PC-9 (cell line): ENCODE data around the gene TMEM221. TPM values are rescaled to one million over a fixed set of nuclear protein-coding genes. Genes with fewer than 3 reads are reported as not detected.

ENCODE experiments used
- BruUV-seq: library from RNA; stranded (reverse); fragments of 400-500 nt; replicated peaks from 2 replicates; lab custom pipeline; 2021; lab: Mats Ljungman, UMichigan
- CTCF ChIA-PET: fragments of 300-600 bp; sonication (Branson Sonifier 250); formaldehyde crosslinking; loops from one replicate; lab custom pipeline; 2022; ENCODE audit warnings: antibody characterized with exemption; lab: Charles Lee
- POLR2A ChIA-PET: fragments of 300-600 bp; sonication (Branson Sonifier 250); formaldehyde crosslinking; loops from one replicate; lab custom pipeline; 2022; ENCODE audit warnings: antibody characterized with exemption; ENCODE audit not compliant: unreplicated experiment; lab: Charles Lee
- DNase-seq, 2 experiments: peaks; one replicate each; pipeline versions ENCODE4 v3.0.0 to v3.0.0-alpha.2; 2015 to 2022; ENCODE audit warnings: mixed read lengths in 1 of 2
- H2AFZ ChIP-seq: fragments of 200-600 bp; sonication (generic); 2 replicates; pipeline ENCODE4 v1.8.1; 2017; ENCODE audit warnings: antibody characterized with exemption
- H3F3A ChIP-seq: fragments of 200-600 bp; sonication (generic); 2 replicates; pipeline ENCODE4 v1.8.1; 2017; ENCODE audit warnings: antibody characterized with exemption, mild to moderate bottlenecking, low read depth; ENCODE audit not compliant: insufficient read depth
- H3K27ac ChIP-seq: fragments of 200-600 bp; sonication (generic); 2 replicates; pipeline ENCODE4 v1.6.1; 2016; ENCODE audit warnings: mixed run types
- H3K27me3 ChIP-seq: fragments of 200-600 bp; sonication (generic); 2 replicates; pipeline ENCODE4 v1.6.1; 2016; ENCODE audit warnings: low read depth, mixed run types; ENCODE audit not compliant: insufficient read depth
- H3K36me3 ChIP-seq: fragments of 200-600 bp; sonication (generic); 2 replicates; pipeline ENCODE4 v1.6.1; 2016; ENCODE audit warnings: low read depth, mixed run types
- H3K4me1 ChIP-seq: fragments of 200-600 bp; sonication (generic); replicated peaks from 2 replicates; pipeline ENCODE4 v1.6.1; 2016; ENCODE audit warnings: mixed run types; ENCODE audit not compliant: insufficient read depth
- H3K4me2 ChIP-seq: fragments of 200-600 bp; sonication (generic); 2 replicates; pipeline ENCODE4 v1.6.1; 2017; ENCODE audit warnings: mixed run types
- H3K4me3 ChIP-seq: fragments of 200-600 bp; sonication (generic); 2 replicates; pipeline ENCODE4 v1.6.1; 2016; ENCODE audit warnings: mixed run types
- H3K79me2 ChIP-seq: fragments of 200-600 bp; sonication (generic); 2 replicates; pipeline ENCODE4 v1.6.1; 2017; ENCODE audit warnings: low read depth, mixed run types
- H3K9me2 ChIP-seq: fragments of 200-600 bp; sonication (generic); 2 replicates; pipeline ENCODE4 v1.8.1; 2017; ENCODE audit warnings: mild to moderate bottlenecking; ENCODE audit not compliant: insufficient read depth
- H3K9me3 ChIP-seq: fragments of 200-600 bp; sonication (generic); 2 replicates; pipeline ENCODE4 v1.8.1; 2016; ENCODE audit warnings: low read depth; ENCODE audit not compliant: insufficient read depth
- H4K20me1 ChIP-seq: fragments of 200-600 bp; sonication (generic); 2 replicates; pipeline ENCODE4 v1.8.1; 2017; ENCODE audit not compliant: insufficient read depth
- EZH2 ChIP-seq: fragments of 200-600 bp; sonication (generic); IDR thresholded peaks from 2 replicates; pipeline ENCODE4 v1.8.0; 2017; ENCODE audit warnings: antibody characterized with exemption, low read depth
- intact Hi-C: fragments of 100-400 bp; cut with micrococcal nuclease; formaldehyde crosslinking; loops from one replicate; pipeline ENCODE4 v1.10.0; 2022; ENCODE audit not compliant: unreplicated experiment
- total RNA-seq: library from RNA; stranded (reverse); gene quantifications from 2 replicates; pipeline ENCODE4 v1.2.3, GENCODE V29; 2021
- TF ChIP-seq, protein P1 (sequence below): fragments of 200-600 bp; sonication (generic); conservative IDR thresholded peaks from 2 replicates; pipeline ENCODE4 v1.6.1; 2017; ENCODE audit warnings: mixed run types, antibody characterized with exemption, mild to moderate bottlenecking, moderate library complexity

TMEM221 gene
- total RNA-seq, 1 experiment from 2014 or later: 2.0 TPM

GRCh38 chr19:17467471-17468301, 19.2 kb upstream of the TMEM221 start:
- Histone ChIP-seq H3K27me3 (no peaks in the 10 kb centered on the region), H3K9me2 (no peaks in the 10 kb centered on the region), H3K4me1 (peaks cover 19% of the 10 kb centered on the region), H3K4me3 (no peak overlapping the region), H3K4me2 (no peak overlapping the region), H3K79me2 (peaks cover 15% of the 10 kb centered on the region), H2AFZ (no peak overlapping the region), H3F3A (peaks cover 22% of the 10 kb centered on the region), H3K36me3 (no peaks in the 10 kb centered on the region), H4K20me1 (no peaks in the 10 kb centered on the region), H3K9me3 (no peaks in the 10 kb centered on the region), H3K27ac (no peak overlapping the region)
- no peak for DNase-seq
- intact Hi-C loops: loop anchor here (5.0 kb wide), 2 partner anchors 310 to 390 kb away; partner anchors contain the start of genes HAUS8 and MYO9B
- ChIA-PET CTCF (interaction anchor here (0.7 kb wide), 1 partner anchor 22 kb away, joined by 3 read pairs; no protein-coding TSS in a partner anchor), POLR2A (no interaction called here)
- BruUV-seq: no TSS peak
- TF ChIP-seq, protein P1, sequence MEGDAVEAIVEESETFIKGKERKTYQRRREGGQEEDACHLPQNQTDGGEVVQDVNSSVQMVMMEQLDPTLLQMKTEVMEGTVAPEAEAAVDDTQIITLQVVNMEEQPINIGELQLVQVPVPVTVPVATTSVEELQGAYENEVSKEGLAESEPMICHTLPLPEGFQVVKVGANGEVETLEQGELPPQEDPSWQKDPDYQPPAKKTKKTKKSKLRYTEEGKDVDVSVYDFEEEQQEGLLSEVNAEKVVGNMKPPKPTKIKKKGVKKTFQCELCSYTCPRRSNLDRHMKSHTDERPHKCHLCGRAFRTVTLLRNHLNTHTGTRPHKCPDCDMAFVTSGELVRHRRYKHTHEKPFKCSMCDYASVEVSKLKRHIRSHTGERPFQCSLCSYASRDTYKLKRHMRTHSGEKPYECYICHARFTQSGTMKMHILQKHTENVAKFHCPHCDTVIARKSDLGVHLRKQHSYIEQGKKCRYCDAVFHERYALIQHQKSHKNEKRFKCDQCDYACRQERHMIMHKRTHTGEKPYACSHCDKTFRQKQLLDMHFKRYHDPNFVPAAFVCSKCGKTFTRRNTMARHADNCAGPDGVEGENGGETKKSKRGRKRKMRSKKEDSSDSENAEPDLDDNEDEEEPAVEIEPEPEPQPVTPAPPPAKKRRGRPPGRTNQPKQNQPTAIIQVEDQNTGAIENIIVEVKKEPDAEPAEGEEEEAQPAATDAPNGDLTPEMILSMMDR: no peak
- TF ChIP-seq EZH2: no peak

- TF ChIP-seq EZH2: no peak
- TF ChIP-seq, protein P1: no peak; the same call in 1 of the 2 replicates
- H3K4me2 ChIP-seq: no peak overlapping the region
- CTCF ChIA-PET: interaction anchor here (0.7 to 0.9 kb wide), 2 partner anchors 300 to 390 kb away, joined by 3 to 6 read pairs; no protein-coding TSS in a partner anchor
- H3K79me2 ChIP-seq: peaks cover 7% of the 10 kb centered on the region; the same call in 1 of the 2 replicates
- H3K36me3 ChIP-seq: no peaks in the 10 kb centered on the region
- POLR2A ChIA-PET: no interaction called here
- peaks cover 18% of the 10 kb centered on the region; the same call in 1 of the 2 replicates for H3F3A ChIP-seq
- intact Hi-C loops: loop anchor here (1.0 to 5.0 kb wide), 4 partner anchors 13 to 389 kb away; partner anchors contain the start of genes HAUS8 and MYO9B
- no peaks in the 10 kb centered on the region for H3K9me3 ChIP-seq
- no peak overlapping the region for H3K4me3 ChIP-seq
- H3K27me3 ChIP-seq: no peaks in the 10 kb centered on the region
- no peak for DNase-seq
- no peaks in the 10 kb centered on the region for H3K9me2 ChIP-seq
- H3K4me1 ChIP-seq: peaks cover 14% of the 10 kb centered on the region
- no TSS peak for BruUV-seq
- no peaks in the 10 kb centered on the region for H4K20me1 ChIP-seq
- H3K27ac ChIP-seq: no peak overlapping the region
- H2AFZ ChIP-seq: no peak overlapping the region
Measured at GRCh38 chr19:17466487-17466850, 18.0 kb upstream of the TMEM221 start.

DNA sequence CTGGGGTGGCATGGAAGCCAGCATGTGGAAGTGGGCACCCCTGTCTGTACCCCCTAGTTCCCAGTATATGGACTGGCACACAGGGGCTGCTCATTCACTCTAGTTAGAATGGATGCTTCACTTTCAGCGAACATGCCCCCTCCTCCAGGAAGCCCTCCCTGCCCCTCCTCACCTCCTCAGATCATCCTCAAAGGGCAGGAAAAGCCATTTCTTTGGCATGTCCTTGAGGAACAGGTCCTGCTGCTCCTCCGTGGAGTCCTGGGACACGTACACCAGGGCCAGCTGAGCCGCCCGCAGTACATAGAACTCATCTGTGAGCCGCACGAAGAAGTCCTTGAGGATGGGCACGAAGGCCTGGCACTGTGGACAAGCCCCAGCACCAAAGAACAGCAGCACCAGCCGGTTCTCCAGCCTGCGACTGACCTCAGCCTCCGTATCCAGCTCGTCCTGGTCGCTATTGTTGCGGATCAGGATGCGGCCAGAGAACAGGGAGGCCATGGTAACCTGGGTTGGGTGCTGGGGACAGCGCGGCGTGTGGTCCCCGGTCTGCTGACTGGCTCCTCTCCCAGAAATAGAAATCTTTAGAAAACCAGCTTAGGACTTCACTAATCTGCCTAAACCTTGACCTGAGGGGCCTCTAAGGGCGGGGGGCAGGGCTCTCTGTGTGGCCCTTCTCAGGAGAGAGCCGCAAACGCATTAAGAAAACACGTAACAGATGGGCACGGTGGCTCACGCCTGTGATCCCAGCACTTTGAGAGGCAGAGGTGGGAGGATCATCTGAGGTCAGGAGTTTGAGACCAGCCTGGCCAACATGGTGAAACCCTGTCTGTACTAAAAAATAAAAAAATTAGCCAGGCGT, 12.1 kb upstream of the TMEM221 start, which contains the start of gene NXNL1:
NXNL1 (minus strand) TSS at position 555 of the 859 bp plus-strand sequence; CDS start at position 498, 57 bp downstream.
- CTCF ChIA-PET: interaction anchor here (0.5 to 0.6 kb wide), 2 partner anchors 13 to 70 kb away, joined by 4 read pairs; no protein-coding TSS in a partner anchor
- no peak within 1 kb of the TSS for H2AFZ ChIP-seq
- H3K79me2 ChIP-seq: no peaks in the 10 kb centered on the region
- TF ChIP-seq, protein P1: no peak
- TF ChIP-seq EZH2: no peak
- no peak within 1 kb of the TSS for H3K27ac ChIP-seq
- BruUV-seq: no TSS peak
- POLR2A ChIA-PET: interaction anchor here (0.6 kb wide), 1 partner anchor 399 kb away, joined by 7 read pairs; no protein-coding TSS in a partner anchor
- H4K20me1 ChIP-seq: no peaks in the 10 kb centered on the region
- no peaks in the 10 kb centered on the region for H3K9me2 ChIP-seq
- H3K4me1 ChIP-seq: no peaks in the 10 kb centered on the region
- DNase-seq: no peak
- H3K27me3 ChIP-seq: no peaks in the 10 kb centered on the region
- no peak within 1 kb of the TSS for H3K4me2 ChIP-seq
- H3F3A ChIP-seq: no peaks in the 10 kb centered on the region; the same call in 1 of the 2 replicates
- H3K36me3 ChIP-seq: no peaks in the 10 kb centered on the region
- no peaks in the 10 kb centered on the region for H3K9me3 ChIP-seq
- no peak within 1 kb of the TSS for H3K4me3 ChIP-seq
- intact Hi-C loops: no loop called here
